IPS-18a (cell line): ENCODE results near the gene NHEJ1.

Experiments
- H3K27ac ChIP-seq: one replicate; pipeline ENCODE4 v1.5.1; 2013; ENCODE audit warnings: low read length
- H3K27me3 ChIP-seq: one replicate; pipeline ENCODE4 v1.6.1; 2013; ENCODE audit warnings: mild to moderate bottlenecking, low read length; ENCODE audit not compliant: control insufficient read depth, insufficient read depth
- H3K36me3 ChIP-seq: one replicate; pipeline ENCODE4 v1.6.1; 2013; ENCODE audit warnings: low read depth, low read length; ENCODE audit not compliant: control insufficient read depth
- H3K4me1 ChIP-seq: one replicate; pipeline ENCODE4 v1.6.1; 2013; ENCODE audit warnings: low read depth, low read length; ENCODE audit not compliant: control insufficient read depth
- H3K4me3 ChIP-seq: one replicate; pipeline ENCODE4 v1.5.1; 2013; ENCODE audit warnings: low read length
- H3K9ac ChIP-seq: one replicate; pipeline ENCODE4 v1.6.1; 2013; ENCODE audit warnings: mild to moderate bottlenecking, low read length, moderate library complexity
- H3K9me3 ChIP-seq: one replicate; pipeline ENCODE4 v1.6.1; 2013; ENCODE audit warnings: low read depth, low read length; ENCODE audit not compliant: control insufficient read depth

The NHEJ1 gene

GRCh38 chr2:219126555-219126954, 34.1 kb downstream of the NHEJ1 start:
- H3K4me3 ChIP-seq = no peak overlapping the region
- H3K9ac ChIP-seq = no peak overlapping the region
- no peaks in the 10 kb centered on the region for H3K4me1 ChIP-seq
- H3K27ac ChIP-seq = no peak overlapping the region
- H3K9me3 ChIP-seq = no peaks in the 10 kb centered on the region
- no peaks in the 10 kb centered on the region for H3K27me3 ChIP-seq
- no peaks in the 10 kb centered on the region for H3K36me3 ChIP-seq

- no peak overlapping the region for H3K27ac ChIP-seq
- no peaks in the 10 kb centered on the region for H3K4me1 ChIP-seq
- no peaks in the 10 kb centered on the region for H3K27me3 ChIP-seq
- no peaks in the 10 kb centered on the region for H3K9me3 ChIP-seq
- H3K4me3 ChIP-seq = no peak overlapping the region
- no peak overlapping the region for H3K9ac ChIP-seq
- no peaks in the 10 kb centered on the region for H3K36me3 ChIP-seq
Measured at GRCh38 chr2:219125886-219126270, 34.7 kb downstream of the NHEJ1 start.

DNA sequence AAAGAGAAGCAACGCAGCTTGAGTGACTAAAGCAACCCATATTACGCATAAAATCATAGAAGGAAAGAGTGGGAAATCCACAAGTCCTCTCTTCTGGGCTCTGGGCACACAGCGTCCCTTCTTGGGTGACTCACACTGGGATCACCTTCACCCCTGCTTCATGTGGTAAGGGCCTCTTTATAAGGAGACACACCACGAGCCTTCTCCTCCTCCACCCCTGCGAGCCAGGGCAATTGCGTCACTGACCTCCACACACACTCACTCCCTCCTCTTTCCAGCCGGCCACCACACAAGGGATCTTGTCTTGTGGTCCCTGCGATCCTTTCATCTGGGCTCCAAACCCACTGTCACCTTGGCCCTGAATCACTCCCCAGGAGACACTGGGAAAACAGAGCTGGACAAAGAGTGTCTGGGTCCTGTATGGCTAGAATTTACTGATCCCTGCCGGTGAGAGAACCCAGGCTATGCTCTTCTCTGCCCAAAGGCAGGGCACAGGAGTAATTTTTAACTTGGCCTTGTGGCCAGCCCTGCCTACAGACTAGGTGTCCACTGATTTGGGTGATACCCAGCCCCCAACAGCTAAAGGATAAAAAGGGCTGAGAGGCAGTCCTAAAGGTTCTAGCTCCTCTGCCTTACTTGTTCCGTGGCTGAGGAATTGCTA, 35.3 kb downstream of the NHEJ1 start:
- Histone ChIP-seq H3K4me1 (no peaks in the 10 kb centered on the region), H3K27ac (no peak overlapping the region), H3K36me3 (no peaks in the 10 kb centered on the region), H3K9ac (no peak overlapping the region), H3K9me3 (no peaks in the 10 kb centered on the region), H3K27me3 (no peaks in the 10 kb centered on the region), H3K4me3 (no peak overlapping the region)

- H3K36me3 ChIP-seq = no peaks in the 10 kb centered on the region
- H3K4me3 ChIP-seq = no peak overlapping the region
- no peaks in the 10 kb centered on the region for H3K4me1 ChIP-seq
- H3K27ac ChIP-seq = no peak overlapping the region
- H3K9ac ChIP-seq = no peak overlapping the region
- H3K27me3 ChIP-seq = no peaks in the 10 kb centered on the region
- no peaks in the 10 kb centered on the region for H3K9me3 ChIP-seq
Measured at GRCh38 chr2:219124381-219125110, 36.1 kb downstream of the NHEJ1 start.

GRCh38 chr2:219123356-219124135, 37.1 kb downstream of the NHEJ1 start:
- no peaks in the 10 kb centered on the region for H3K27me3 ChIP-seq
- no peak overlapping the region for H3K9ac ChIP-seq
- no peaks in the 10 kb centered on the region for H3K9me3 ChIP-seq
- H3K4me3 ChIP-seq = no peak overlapping the region
- no peaks in the 10 kb centered on the region for H3K4me1 ChIP-seq
- no peaks in the 10 kb centered on the region for H3K36me3 ChIP-seq
- no peak overlapping the region for H3K27ac ChIP-seq

DNA sequence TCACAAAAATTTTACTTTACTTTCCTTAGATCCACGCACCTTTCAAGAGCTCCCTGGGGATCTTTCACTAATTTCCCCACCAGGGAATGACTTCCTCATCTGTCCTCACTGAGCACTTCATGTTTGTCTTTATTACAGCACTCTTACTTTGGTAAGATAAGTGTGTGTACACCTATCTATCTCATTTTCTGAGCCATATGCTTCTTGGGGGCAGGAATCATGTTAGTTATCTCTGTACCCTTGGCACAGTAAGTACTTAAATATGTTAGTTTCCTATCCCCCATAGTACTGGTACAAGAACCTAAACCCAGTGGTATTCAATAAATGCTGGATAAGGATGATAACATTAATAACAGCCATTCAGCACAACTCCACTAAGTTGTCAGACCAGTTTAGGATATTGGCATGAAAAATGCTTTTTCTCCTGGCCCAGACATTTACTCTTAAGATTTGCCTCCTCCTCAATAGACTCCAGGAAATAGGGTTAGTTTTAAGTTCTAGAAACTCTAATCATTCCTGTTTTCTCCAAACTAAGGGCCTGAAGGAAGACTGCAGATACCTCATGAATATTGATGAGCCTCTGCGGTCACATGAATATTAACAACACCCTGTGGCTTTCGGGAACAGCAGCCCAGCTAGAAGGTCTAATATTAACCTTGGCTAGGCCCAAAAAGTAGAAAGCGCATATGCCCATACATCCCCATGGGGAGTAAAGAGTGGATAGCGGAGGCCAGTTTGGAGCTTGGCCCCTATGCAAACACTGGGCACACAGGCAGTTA, 38.2 kb downstream of the NHEJ1 start:
- H3K9me3 ChIP-seq = no peaks in the 10 kb centered on the region
- no peak overlapping the region for H3K4me3 ChIP-seq
- no peaks in the 10 kb centered on the region for H3K27me3 ChIP-seq
- no peaks in the 10 kb centered on the region for H3K36me3 ChIP-seq
- H3K4me1 ChIP-seq = no peaks in the 10 kb centered on the region
- no peak overlapping the region for H3K27ac ChIP-seq
- H3K9ac ChIP-seq = no peak overlapping the region

DNA sequence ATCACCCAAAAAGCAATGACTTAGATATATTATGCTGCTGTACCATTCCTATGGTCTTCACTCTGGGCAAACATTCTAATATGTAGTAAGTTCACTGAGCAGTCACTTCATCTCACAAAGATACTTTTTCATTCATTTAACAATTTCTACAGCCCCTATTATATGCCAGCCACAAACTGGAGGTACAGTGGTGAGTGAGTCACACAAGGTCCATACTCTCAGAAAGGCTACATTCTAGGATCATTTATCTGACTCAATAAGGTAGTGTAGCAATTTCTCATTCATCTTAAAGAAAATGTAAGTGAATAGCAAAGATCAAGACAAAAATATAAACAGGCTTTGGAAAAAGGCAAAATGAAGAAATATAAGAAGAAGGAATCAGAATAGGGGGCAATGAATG, 40.5 kb downstream of the NHEJ1 start:
- H3K36me3 ChIP-seq = no peaks in the 10 kb centered on the region
- H3K4me3 ChIP-seq = no peak overlapping the region
- H3K27ac ChIP-seq = no peak overlapping the region
- H3K9ac ChIP-seq = no peak overlapping the region
- no peaks in the 10 kb centered on the region for H3K9me3 ChIP-seq
- H3K4me1 ChIP-seq = no peaks in the 10 kb centered on the region
- no peaks in the 10 kb centered on the region for H3K27me3 ChIP-seq

DNA sequence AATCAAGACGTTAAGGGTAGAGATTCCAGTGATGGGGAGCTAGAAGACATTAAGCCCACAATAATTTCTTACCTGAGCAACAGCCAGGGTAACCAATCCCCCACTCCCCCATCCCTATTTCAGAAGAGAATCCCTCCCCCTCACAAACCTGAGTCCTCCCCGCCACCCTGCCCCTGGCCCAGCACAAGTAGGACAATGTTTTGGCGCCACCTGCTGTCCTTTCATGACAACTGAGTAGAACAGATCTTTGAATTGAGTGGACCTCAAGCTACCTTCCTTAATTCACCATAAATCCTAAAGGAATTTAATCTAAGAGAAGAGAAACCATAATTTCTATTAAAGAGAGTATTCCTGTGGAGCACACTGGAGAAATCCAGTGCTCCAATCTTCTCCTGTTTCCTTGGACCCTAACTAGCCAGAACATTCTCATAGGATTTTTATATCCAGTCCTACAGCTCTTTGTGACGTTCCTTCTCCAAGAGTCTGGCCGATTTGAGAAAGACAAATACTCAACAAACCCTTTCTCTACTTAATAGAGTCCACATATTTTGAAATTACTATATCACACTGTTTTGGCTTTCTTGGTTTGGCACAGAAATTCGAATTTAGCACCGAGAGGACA, 41.1 kb downstream of the NHEJ1 start:
- no peak overlapping the region for H3K4me3 ChIP-seq
- no peaks in the 10 kb centered on the region for H3K27me3 ChIP-seq
- no peaks in the 10 kb centered on the region for H3K9me3 ChIP-seq
- no peaks in the 10 kb centered on the region for H3K4me1 ChIP-seq
- no peak overlapping the region for H3K27ac ChIP-seq
- no peak overlapping the region for H3K9ac ChIP-seq
- H3K36me3 ChIP-seq = no peaks in the 10 kb centered on the region

- Histone ChIP-seq H3K27ac (no peak overlapping the region), H3K4me3 (no peak overlapping the region), H3K36me3 (no peaks in the 10 kb centered on the region), H3K9me3 (no peaks in the 10 kb centered on the region), H3K4me1 (no peaks in the 10 kb centered on the region), H3K9ac (no peak overlapping the region), H3K27me3 (no peaks in the 10 kb centered on the region)
Measured at GRCh38 chr2:219118504-219118903, 42.1 kb downstream of the NHEJ1 start.

DNA sequence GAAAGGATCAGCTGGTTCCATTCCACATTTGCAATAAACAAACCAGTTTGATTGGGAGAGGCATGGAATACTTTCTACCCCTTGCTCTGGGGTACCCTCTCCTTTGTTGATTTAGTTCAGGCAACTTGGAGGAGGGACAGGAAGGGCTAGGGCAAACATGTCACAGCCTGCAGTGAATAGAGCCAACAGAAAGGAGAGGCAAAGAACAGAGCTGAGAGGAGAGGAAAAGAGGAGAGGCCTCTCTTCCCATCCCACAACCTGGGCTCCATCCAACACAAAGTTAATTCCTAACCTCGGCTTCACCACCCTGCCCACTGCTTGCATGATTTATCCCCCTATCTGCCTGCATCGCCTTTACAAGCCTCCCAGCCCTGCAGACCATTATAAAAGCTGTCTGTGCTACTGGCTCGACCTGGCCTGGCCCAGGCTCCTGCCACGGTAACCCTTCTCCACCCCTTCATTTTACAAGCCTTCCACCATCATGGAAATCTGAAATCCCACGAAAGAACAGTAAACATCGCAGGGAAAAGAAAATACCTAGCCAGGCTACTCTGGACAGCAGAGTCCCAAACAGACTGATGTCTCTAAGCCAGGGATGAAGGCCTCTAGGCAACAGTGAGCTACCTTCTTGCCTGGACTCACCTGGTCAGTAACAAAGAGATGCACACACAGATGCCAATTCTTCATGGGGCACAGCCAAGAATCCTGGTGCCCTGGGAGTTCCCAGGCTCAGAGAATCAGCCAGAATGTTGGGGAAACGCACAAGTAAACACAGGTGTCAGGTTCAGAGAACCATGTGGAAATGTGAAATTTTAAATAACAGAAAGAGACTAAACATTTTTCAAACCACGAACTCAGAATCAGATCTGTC, 43.6 kb downstream of the NHEJ1 start:
- Histone ChIP-seq H3K4me3 (no peak overlapping the region), H3K27me3 (no peaks in the 10 kb centered on the region), H3K9me3 (no peaks in the 10 kb centered on the region), H3K9ac (no peak overlapping the region), H3K4me1 (no peaks in the 10 kb centered on the region), H3K27ac (no peak overlapping the region), H3K36me3 (no peaks in the 10 kb centered on the region)
